Glutamatergic neuron (in vitro differentiated cells): ENCODE data around the gene OR14J1. TPM values are rescaled to one million over a fixed set of nuclear protein-coding genes. Genes with fewer than 3 reads are reported as not detected.
"Not testable (repeated sequence)": the region's sequence is repeated elsewhere in the genome, so short reads cannot be mapped to it uniquely, and the experiment has no call there.

Experiments
- DNase-seq: peaks from one replicate; pipeline ENCODE4 v3.0.0; 2022
- H3K27ac Mint-ChIP-seq: one replicate; pipeline ENCODE4 v1.8.0; 2020; ENCODE audit warnings: mild to moderate bottlenecking, mixed read lengths, inconsistent platforms; ENCODE audit not compliant: unreplicated experiment
- H3K27me3 Mint-ChIP-seq: one replicate; pipeline ENCODE4 v1.8.0; 2020; ENCODE audit warnings: mild to moderate bottlenecking, moderate library complexity, mixed read lengths, inconsistent platforms; ENCODE audit not compliant: unreplicated experiment
- H3K36me3 Mint-ChIP-seq: one replicate; pipeline ENCODE4 v1.8.0; 2020; ENCODE audit warnings: mild to moderate bottlenecking, mixed read lengths, inconsistent platforms; ENCODE audit not compliant: unreplicated experiment
- H3K4me1 Mint-ChIP-seq: one replicate; pipeline ENCODE4 v1.8.0; 2020; ENCODE audit warnings: mild to moderate bottlenecking, low read depth, mixed read lengths, inconsistent platforms; ENCODE audit not compliant: unreplicated experiment
- H3K4me3 Mint-ChIP-seq: one replicate; pipeline ENCODE4 v1.8.0; 2020; ENCODE audit warnings: mild to moderate bottlenecking, mixed read lengths, inconsistent platforms; ENCODE audit not compliant: unreplicated experiment
- H3K9me3 Mint-ChIP-seq: one replicate; pipeline ENCODE4 v1.8.0; 2020; ENCODE audit warnings: mild to moderate bottlenecking, moderate library complexity, mixed read lengths, inconsistent platforms; ENCODE audit not compliant: unreplicated experiment
- total RNA-seq: library from RNA; stranded (reverse); fragmentation: NEBNext Ultra II Directional; extraction: Animal tissue kit (Norgen Biotek cat#: 25700); gene quantifications from one replicate; pipeline ENCODE4 v1.2.1, GENCODE V29; 2021; ENCODE audit not compliant: unreplicated experiment
- TF ChIP-seq, protein P1 (sequence below): fragments of 200-600 bp; sonication (generic); IDR thresholded peaks from one replicate; pipeline ENCODE4 v1.5.0; 2021; ENCODE audit not compliant: partially characterized antibody, unreplicated experiment

OR14J1 gene
- total RNA-seq, 1 donor from 2014 or later = not detected

DNA sequence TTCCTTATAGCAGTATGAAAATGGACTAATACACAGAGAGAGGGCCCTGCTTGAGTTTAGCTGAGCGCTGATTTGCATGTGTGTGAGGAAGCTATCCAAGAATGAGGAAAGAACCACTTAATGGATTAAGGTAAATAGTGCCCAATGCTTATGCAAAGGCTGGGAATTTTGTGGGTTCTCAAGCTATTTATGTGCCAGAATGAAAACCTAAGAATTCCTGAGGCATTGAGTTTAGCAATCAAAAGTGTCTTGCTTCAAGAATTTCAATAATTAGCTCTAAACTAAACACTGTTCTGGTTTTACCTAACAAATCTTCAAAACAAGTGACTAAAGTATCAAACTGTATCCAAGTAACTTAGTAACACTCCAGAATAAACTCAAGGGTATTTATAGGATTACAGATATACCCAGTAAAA is 7.0 kb upstream of the OR14J1 start:
- Mint-ChIP-seq H3K36me3 (no peaks in the 10 kb centered on the region), H3K27ac (no peak overlapping the region), H3K9me3 (peaks cover 1% of the 10 kb centered on the region), H3K27me3 (no peaks in the 10 kb centered on the region), H3K4me1 (peaks cover 1% of the 10 kb centered on the region), H3K4me3 (no peak overlapping the region)
- no peak for DNase-seq
- TF ChIP-seq, protein P1, sequence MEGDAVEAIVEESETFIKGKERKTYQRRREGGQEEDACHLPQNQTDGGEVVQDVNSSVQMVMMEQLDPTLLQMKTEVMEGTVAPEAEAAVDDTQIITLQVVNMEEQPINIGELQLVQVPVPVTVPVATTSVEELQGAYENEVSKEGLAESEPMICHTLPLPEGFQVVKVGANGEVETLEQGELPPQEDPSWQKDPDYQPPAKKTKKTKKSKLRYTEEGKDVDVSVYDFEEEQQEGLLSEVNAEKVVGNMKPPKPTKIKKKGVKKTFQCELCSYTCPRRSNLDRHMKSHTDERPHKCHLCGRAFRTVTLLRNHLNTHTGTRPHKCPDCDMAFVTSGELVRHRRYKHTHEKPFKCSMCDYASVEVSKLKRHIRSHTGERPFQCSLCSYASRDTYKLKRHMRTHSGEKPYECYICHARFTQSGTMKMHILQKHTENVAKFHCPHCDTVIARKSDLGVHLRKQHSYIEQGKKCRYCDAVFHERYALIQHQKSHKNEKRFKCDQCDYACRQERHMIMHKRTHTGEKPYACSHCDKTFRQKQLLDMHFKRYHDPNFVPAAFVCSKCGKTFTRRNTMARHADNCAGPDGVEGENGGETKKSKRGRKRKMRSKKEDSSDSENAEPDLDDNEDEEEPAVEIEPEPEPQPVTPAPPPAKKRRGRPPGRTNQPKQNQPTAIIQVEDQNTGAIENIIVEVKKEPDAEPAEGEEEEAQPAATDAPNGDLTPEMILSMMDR = no peak

DNA sequence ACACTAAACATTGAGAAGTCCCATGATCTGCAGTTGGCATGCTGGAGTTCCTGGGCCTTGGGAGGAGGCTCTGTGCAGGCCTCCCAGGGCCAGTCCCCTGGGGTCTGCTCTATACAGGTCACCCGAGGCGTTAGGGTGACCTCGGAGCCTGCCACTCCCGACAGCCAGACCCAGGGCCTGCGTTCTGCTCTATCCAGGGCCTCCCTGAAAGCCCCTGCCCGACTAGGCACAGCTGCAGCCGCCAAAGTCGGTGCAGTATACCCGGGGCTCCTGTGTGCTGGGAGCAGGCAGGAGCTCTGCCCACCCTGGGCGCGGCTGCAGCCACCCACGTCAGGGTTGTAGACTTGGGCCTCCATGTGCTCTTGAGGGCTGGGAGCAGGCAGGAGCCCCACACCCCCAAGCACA is 6.3 kb upstream of the OR14J1 start:
- DNase-seq = no peak
- Mint-ChIP-seq H3K4me3 (no peak overlapping the region), H3K4me1 (peaks cover 1% of the 10 kb centered on the region), H3K27me3 (no peaks in the 10 kb centered on the region), H3K9me3 (no peaks in the 10 kb centered on the region), H3K36me3 (no peaks in the 10 kb centered on the region), H3K27ac (no peak overlapping the region)
- TF ChIP-seq, protein P1 = no peak

- H3K27me3 Mint-ChIP-seq = no peaks in the 10 kb centered on the region
- H3K4me1 Mint-ChIP-seq = peaks cover 1% of the 10 kb centered on the region
- no peaks in the 10 kb centered on the region for H3K36me3 Mint-ChIP-seq
- no peaks in the 10 kb centered on the region for H3K9me3 Mint-ChIP-seq
- TF ChIP-seq, protein P1 = no peak
- DNase-seq = no peak
- H3K27ac Mint-ChIP-seq = no peak overlapping the region
- no peak overlapping the region for H3K4me3 Mint-ChIP-seq
These were observed 5.9 kb upstream of the OR14J1 start for GRCh38 chr6:29295623-29296022.

- no peak overlapping the region for H3K27ac Mint-ChIP-seq
- no peaks in the 10 kb centered on the region for H3K27me3 Mint-ChIP-seq
These were observed 18.4 kb downstream of the OR14J1 start for GRCh38 chr6:29319931-29320330.

GRCh38 chr6:29323332-29323731 is 21.8 kb downstream of the OR14J1 start:
- H3K9me3 Mint-ChIP-seq, DNase-seq, H3K27me3 Mint-ChIP-seq, H3K27ac Mint-ChIP-seq, H3K36me3 Mint-ChIP-seq, H3K4me1 Mint-ChIP-seq, H3K4me3 Mint-ChIP-seq: not testable (repeated sequence)

More at GRCh38 chr6:29319931-29320330, 18.4 kb downstream of the OR14J1 start:
- H3K36me3 Mint-ChIP-seq = no peaks in the 10 kb centered on the region
- H3K4me3 Mint-ChIP-seq = no peak overlapping the region
- no peaks in the 10 kb centered on the region for H3K9me3 Mint-ChIP-seq
- TF ChIP-seq, protein P1 = no peak
- H3K4me1 Mint-ChIP-seq = no peaks in the 10 kb centered on the region
- DNase-seq = no peak

- no peak for DNase-seq
- no peaks in the 10 kb centered on the region for H3K9me3 Mint-ChIP-seq
- H3K27ac Mint-ChIP-seq = no peak overlapping the region
- H3K36me3 Mint-ChIP-seq = no peaks in the 10 kb centered on the region
- no peak overlapping the region for H3K4me3 Mint-ChIP-seq
- H3K27me3 Mint-ChIP-seq = no peaks in the 10 kb centered on the region
- TF ChIP-seq, protein P1 = no peak
- H3K4me1 Mint-ChIP-seq = no peaks in the 10 kb centered on the region
These were observed 24.3 kb downstream of the OR14J1 start for GRCh38 chr6:29325777-29326176.
